Mammary epithelial cell (primary cell): ENCODE measurements around the gene UBE2J2.

Source experiments
- CTCF ChIP-seq, 2 donors: IDR thresholded peaks in 1 of 2; conservative IDR thresholded peaks in 1 of 2; 2 replicates each; pipeline ENCODE4 v1.5.1; 2011 to 2012; ENCODE audit warnings: inconsistent platforms in 2 of 2, low read length in 2 of 2, mild to moderate bottlenecking in 2 of 2, control low read depth in 1 of 2, low read depth in 1 of 2; ENCODE audit not compliant: insufficient read depth in 1 of 2; ENCODE audit errors: extremely low read depth in 1 of 2
- EZH2 ChIP-seq: IDR thresholded peaks from 2 replicates; pipeline ENCODE4 v1.6.1; 2012; ENCODE audit warnings: low read length, inconsistent platforms, borderline replicate concordance

- no peak for TF ChIP-seq EZH2
- no peak for TF ChIP-seq CTCF (conservative IDR thresholded peaks at IDR 0.05 in 1 of 2, IDR thresholded peaks at IDR 0.05 in 1 of 2; ENCODE audit: extremely low read depth in 1 of 2, insufficient read depth in 1 of 2, low read depth in 1 of 2, low read length in 2 of 2)
Measured at GRCh38 chr1:1306661-1307260, 33.1 kb upstream of the UBE2J2 start.
